Stomach smooth muscle (tissue), 2 donors: ENCODE measurements around the gene CRB1.
"Not testable (repeated sequence)": the region's sequence is repeated elsewhere in the genome, so short reads cannot be mapped to it uniquely, and the experiment has no call there.

Experiments
- H3K27ac ChIP-seq: one replicate; pipeline ENCODE4 v1.7.0; 2013; ENCODE audit warnings: mild to moderate bottlenecking, low read length, inconsistent platforms
- H3K27me3 ChIP-seq, 2 donors: one replicate each; pipeline ENCODE4 v1.7.0; 2013; ENCODE audit warnings: low read length in 2 of 2; ENCODE audit not compliant: insufficient read depth in 2 of 2, control insufficient read depth in 1 of 2
- H3K36me3 ChIP-seq, 2 donors: one replicate each; pipeline ENCODE4 v1.7.0; 2013; ENCODE audit warnings: low read length in 2 of 2; ENCODE audit not compliant: control insufficient read depth in 2 of 2, insufficient read depth in 2 of 2
- H3K4me1 ChIP-seq: one replicate; pipeline ENCODE4 v1.7.0; 2013; ENCODE audit warnings: low read length; ENCODE audit not compliant: control insufficient read depth, insufficient read depth
- H3K4me3 ChIP-seq, 2 donors: one replicate each; pipeline ENCODE4 v1.7.0; 2013; ENCODE audit warnings: low read length in 2 of 2
- H3K9ac ChIP-seq, 2 donors: one replicate each; pipeline ENCODE4 v1.7.0; 2013; ENCODE audit warnings: low read length in 2 of 2, mild to moderate bottlenecking in 1 of 2
- H3K9me3 ChIP-seq, 2 donors: one replicate each; pipeline ENCODE4 v1.7.0; 2013; ENCODE audit warnings: low read length in 2 of 2; ENCODE audit not compliant: control insufficient read depth in 2 of 2
- donor health status: healthy.
- donor health status: Pancreatic carcinoma.

Gene CRB1

DNA sequence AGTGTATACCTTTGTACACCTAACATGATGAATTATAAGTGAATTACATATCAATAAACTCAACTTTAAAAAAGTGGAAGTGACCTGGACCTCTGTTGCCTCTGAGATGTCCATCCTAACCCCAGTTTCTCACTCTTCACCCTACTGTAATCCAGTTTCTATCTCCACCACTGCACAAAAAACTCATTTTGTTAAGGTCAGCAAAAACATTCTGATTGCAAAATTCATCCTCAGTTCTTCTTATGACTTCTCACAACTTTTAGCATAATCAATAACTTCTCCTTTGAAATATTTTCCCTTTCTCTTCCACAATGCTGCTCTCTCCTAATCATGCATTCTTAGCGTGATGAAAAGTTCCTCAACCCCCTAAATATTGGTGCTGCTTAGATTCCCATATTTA lies 129.8 kb downstream of the CRB1 start:
- H3K27me3 ChIP-seq = no peaks in the 10 kb centered on the region
- no peaks in the 10 kb centered on the region for H3K4me1 ChIP-seq
- H3K9ac ChIP-seq = no peak overlapping the region
- no peaks in the 10 kb centered on the region for H3K9me3 ChIP-seq
- H3K27ac ChIP-seq = no peak overlapping the region
- no peaks in the 10 kb centered on the region for H3K36me3 ChIP-seq
- no peak overlapping the region for H3K4me3 ChIP-seq

GRCh38 chr1:197399755-197400521 lies 131.9 kb downstream of the CRB1 start:
- H3K36me3 ChIP-seq = no peaks in the 10 kb centered on the region
- H3K9ac ChIP-seq = no peak overlapping the region
- no peaks in the 10 kb centered on the region for H3K27me3 ChIP-seq
- no peaks in the 10 kb centered on the region for H3K4me1 ChIP-seq
- no peaks in the 10 kb centered on the region for H3K9me3 ChIP-seq
- no peak overlapping the region for H3K27ac ChIP-seq
- H3K4me3 ChIP-seq = no peak overlapping the region

DNA sequence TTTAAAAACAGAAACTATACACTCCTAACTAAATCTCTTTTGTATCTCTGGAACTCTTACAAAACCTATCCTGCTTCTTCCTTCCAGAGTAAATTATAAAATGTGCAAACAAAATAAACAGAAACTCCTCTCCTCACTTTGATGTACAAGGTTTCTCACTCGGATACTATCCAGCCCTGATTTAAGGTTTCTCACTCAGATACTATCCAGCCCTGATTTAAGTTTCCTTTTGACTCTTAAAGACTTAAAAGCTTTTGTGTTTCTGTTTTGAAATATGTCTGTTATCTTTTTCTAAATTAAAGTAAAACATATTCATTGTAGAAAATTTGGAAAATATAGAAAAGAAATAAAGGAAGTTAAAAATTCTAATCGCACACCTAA lies 132.5 kb downstream of the CRB1 start:
- no peak overlapping the region for H3K4me3 ChIP-seq
- no peaks in the 10 kb centered on the region for H3K4me1 ChIP-seq
- no peaks in the 10 kb centered on the region for H3K36me3 ChIP-seq
- H3K27me3 ChIP-seq = no peaks in the 10 kb centered on the region
- no peak overlapping the region for H3K9ac ChIP-seq
- H3K27ac ChIP-seq = no peak overlapping the region
- H3K9me3 ChIP-seq = no peaks in the 10 kb centered on the region

- H3K4me3 ChIP-seq = no peak overlapping the region
- H3K27ac ChIP-seq = no peak overlapping the region
- no peaks in the 10 kb centered on the region for H3K27me3 ChIP-seq
- no peak overlapping the region for H3K9ac ChIP-seq
- H3K9me3 ChIP-seq = no peaks in the 10 kb centered on the region
- no peaks in the 10 kb centered on the region for H3K36me3 ChIP-seq
- H3K4me1 ChIP-seq = no peaks in the 10 kb centered on the region
Observed at GRCh38 chr1:197402189-197402588, 134.1 kb downstream of the CRB1 start.

DNA sequence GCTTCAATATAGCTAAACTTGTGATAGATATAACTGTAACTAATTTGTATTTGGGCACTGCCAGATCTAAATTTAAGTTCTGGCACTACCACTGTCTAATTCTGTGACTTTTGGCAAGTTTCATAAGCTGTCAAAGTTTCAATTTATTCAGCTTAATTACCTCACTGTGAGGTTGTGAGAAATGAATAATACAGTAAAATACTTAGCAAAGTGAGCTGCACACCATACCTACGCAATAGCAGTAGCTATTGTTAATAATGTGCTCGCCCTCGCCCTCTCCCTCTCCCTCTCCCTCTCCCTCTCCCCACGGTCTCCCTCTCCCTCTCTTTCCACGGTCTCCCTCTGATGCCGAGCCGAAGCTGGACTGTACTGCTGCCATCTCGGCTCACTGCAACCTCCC lies 136.7 kb downstream of the CRB1 start:
- H3K9ac ChIP-seq, H3K9me3 ChIP-seq, H3K36me3 ChIP-seq, H3K27ac ChIP-seq, H3K27me3 ChIP-seq, H3K4me3 ChIP-seq, H3K4me1 ChIP-seq: not testable (repeated sequence)

GRCh38 chr1:197405614-197406013 lies 137.6 kb downstream of the CRB1 start:
- not testable (repeated sequence) for H3K9ac ChIP-seq, H3K27ac ChIP-seq, H3K4me3 ChIP-seq, H3K9me3 ChIP-seq, H3K27me3 ChIP-seq, H3K36me3 ChIP-seq, H3K4me1 ChIP-seq

DNA sequence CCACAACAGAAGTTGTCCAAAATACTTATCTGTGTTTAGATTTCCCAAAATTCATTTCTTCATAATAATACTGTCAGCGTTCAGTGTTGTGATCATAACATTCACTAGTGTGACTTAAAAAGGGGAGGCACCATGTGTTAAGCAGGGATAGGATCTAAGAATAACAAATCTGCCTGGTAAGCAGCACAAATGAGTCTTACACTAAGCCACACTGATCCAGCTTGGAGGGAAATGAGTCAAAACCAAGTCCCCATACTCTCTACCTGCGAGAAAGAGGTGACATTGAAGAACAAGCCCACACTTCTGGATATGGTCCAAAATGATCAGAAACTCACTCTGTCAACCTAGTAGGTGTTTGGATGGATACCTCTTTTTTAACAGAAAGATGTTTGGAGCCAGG lies 145.5 kb downstream of the CRB1 start:
- H3K4me3 ChIP-seq = no peak overlapping the region
- H3K4me1 ChIP-seq = no peaks in the 10 kb centered on the region
- H3K9ac ChIP-seq = no peak overlapping the region
- H3K27ac ChIP-seq = no peak overlapping the region
- no peaks in the 10 kb centered on the region for H3K36me3 ChIP-seq
- no peaks in the 10 kb centered on the region for H3K9me3 ChIP-seq
- no peaks in the 10 kb centered on the region for H3K27me3 ChIP-seq

DNA sequence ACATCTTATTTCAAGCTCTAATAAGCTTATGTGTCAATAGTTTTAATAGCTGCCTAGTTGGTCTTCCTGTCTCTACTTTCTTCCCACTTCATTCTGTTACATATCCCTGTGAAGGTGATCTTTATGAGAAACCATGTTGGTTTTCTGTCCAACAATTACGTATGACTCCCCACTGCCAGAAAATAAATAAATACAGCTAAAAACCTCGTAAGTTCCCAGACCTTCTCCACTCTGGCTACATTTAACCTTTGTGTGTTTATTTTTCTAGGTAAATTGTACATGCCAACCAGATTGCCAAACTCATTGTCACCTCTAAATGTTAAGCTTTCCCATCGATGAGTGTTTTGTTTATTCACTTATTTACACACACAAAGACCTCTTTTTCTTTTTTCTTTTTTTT lies 147.2 kb downstream of the CRB1 start:
- H3K36me3 ChIP-seq = no peaks in the 10 kb centered on the region
- H3K9ac ChIP-seq = no peak overlapping the region
- no peaks in the 10 kb centered on the region for H3K27me3 ChIP-seq
- H3K27ac ChIP-seq = no peak overlapping the region
- no peak overlapping the region for H3K4me3 ChIP-seq
- no peaks in the 10 kb centered on the region for H3K9me3 ChIP-seq
- H3K4me1 ChIP-seq = no peaks in the 10 kb centered on the region

DNA sequence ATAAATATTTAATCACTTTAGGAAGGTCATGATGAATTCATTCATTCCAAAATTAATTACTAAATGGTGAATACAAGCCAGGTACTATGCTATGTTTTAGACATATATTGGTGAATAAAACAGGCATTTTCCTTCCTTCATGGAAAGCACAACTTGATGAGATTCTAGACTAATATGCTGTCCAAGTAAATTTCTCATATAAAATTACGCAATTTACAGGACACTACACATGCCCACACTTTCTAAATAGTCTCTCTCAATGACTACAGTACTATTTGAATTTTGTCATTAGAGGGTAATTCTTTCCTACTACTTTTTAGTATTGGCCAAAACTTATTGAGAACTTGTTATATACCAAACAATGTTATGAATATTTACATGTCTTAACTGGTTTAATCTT lies 150.6 kb downstream of the CRB1 start:
- H3K9me3 ChIP-seq = no peaks in the 10 kb centered on the region
- H3K4me1 ChIP-seq = no peaks in the 10 kb centered on the region
- no peak overlapping the region for H3K9ac ChIP-seq
- no peak overlapping the region for H3K4me3 ChIP-seq
- no peaks in the 10 kb centered on the region for H3K27me3 ChIP-seq
- no peaks in the 10 kb centered on the region for H3K36me3 ChIP-seq
- no peak overlapping the region for H3K27ac ChIP-seq

DNA sequence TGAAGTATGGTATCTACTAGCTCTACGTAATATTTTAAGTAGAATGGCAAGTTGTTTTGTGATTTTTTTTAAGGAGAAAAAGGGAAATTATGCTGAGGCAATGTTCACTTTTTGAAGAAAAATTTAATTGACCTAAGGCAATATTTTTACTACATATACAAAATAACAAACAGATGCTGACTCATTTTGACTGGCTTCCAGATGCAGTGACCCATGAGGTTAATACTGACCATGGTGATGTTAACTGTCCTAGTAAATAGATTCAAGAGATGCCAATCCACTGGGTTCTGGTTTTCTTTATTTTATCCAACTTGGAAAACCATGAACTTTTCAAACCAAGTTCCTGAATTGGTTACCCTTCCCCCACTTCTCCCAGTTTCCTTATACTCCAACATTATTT lies 154.9 kb downstream of the CRB1 start:
- Histone ChIP-seq H3K4me3 (no peak overlapping the region), H3K36me3 (no peaks in the 10 kb centered on the region), H3K4me1 (no peaks in the 10 kb centered on the region), H3K27me3 (no peaks in the 10 kb centered on the region), H3K9me3 (no peaks in the 10 kb centered on the region), H3K27ac (no peak overlapping the region), H3K9ac (no peak overlapping the region)

DNA sequence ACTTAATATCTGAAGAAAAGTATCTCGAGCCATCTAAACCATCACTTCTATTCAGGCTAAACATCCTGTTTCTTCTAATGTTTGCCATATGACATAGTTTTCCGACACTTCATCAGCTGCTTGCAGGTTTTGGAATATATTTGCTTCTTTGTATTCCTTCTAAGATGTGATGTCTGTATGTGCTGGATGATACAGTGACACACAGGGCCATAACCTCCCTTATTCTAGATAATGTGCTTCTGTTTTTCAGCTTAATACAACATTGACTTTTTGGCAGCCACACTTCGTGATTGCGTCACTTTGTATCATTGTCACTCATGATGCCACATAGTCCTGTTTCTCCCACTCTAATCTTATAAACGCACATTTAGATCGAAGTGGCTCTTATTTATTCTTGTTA lies 156.3 kb downstream of the CRB1 start:
- no peaks in the 10 kb centered on the region for H3K9me3 ChIP-seq
- H3K4me3 ChIP-seq = no peak overlapping the region
- H3K27me3 ChIP-seq = no peaks in the 10 kb centered on the region
- no peak overlapping the region for H3K27ac ChIP-seq
- no peaks in the 10 kb centered on the region for H3K36me3 ChIP-seq
- H3K9ac ChIP-seq = no peak overlapping the region
- no peaks in the 10 kb centered on the region for H3K4me1 ChIP-seq
